22Rv1 (cell line): ENCODE data around the gene MPRIP.

ENCODE experiments used
- CTCF ChIP-seq: fragments of 450-650 bp; IDR thresholded peaks from 2 replicates; pipeline ENCODE4 v1.5.1; 2017; ENCODE audit warnings: mild to moderate bottlenecking
- ZFX ChIP-seq: fragments of 450-650 bp; IDR thresholded peaks from 2 replicates; pipeline ENCODE4 v1.6.1; 2017; ENCODE audit warnings: antibody characterized with exemption, borderline replicate concordance

- no peak for TF ChIP-seq CTCF
- TF ChIP-seq ZFX = no peak
Observed at GRCh38 chr17:17072546-17072945, 30.3 kb downstream of the MPRIP start.
